Mesothelial cell of epicardium (in vitro differentiated cells): ENCODE measurements around the gene TGIF2. TPM values are rescaled to one million over a fixed set of nuclear protein-coding genes. Genes with fewer than 3 reads are reported as not detected.

Experiments used
- DNase-seq, 2 experiments: peaks; one replicate each; pipeline ENCODE4 v3.0.0; 2021; ENCODE audit warnings: low spot score in 2 of 2; ENCODE audit not compliant: unreplicated experiment in 2 of 2
- H3K27ac Mint-ChIP-seq: 2 replicates; pipeline ENCODE4 v1.8.0; 2021; ENCODE audit warnings: mixed read lengths
- H3K27me3 Mint-ChIP-seq: 2 replicates; pipeline ENCODE4 v1.8.0; 2021; ENCODE audit warnings: low read depth, mixed read lengths
- H3K36me3 Mint-ChIP-seq: 2 replicates; pipeline ENCODE4 v1.8.0; 2021; ENCODE audit warnings: mixed read lengths
- H3K4me1 Mint-ChIP-seq: 2 replicates; pipeline ENCODE4 v1.8.0; 2021; ENCODE audit warnings: mixed read lengths
- H3K4me3 Mint-ChIP-seq: 2 replicates; pipeline ENCODE4 v1.8.0; 2021; ENCODE audit warnings: mild to moderate bottlenecking, moderate library complexity, mixed read lengths
- H3K9me3 Mint-ChIP-seq: 2 replicates; pipeline ENCODE4 v1.8.0; 2021; ENCODE audit warnings: mixed read lengths
- total RNA-seq: library from RNA; stranded (reverse); gene quantifications from 3 replicates; pipeline ENCODE4 v1.2.1, GENCODE V29; 2021
- TF ChIP-seq, protein P1 (sequence below): fragments of 200-600 bp; sonication (generic); IDR thresholded peaks from one replicate; pipeline ENCODE4 v1.5.0; 2021; ENCODE audit warnings: antibody characterized with exemption; ENCODE audit not compliant: unreplicated experiment

Gene TGIF2
- total RNA-seq, 1 donor from 2014 or later: 94.4 TPM

DNA sequence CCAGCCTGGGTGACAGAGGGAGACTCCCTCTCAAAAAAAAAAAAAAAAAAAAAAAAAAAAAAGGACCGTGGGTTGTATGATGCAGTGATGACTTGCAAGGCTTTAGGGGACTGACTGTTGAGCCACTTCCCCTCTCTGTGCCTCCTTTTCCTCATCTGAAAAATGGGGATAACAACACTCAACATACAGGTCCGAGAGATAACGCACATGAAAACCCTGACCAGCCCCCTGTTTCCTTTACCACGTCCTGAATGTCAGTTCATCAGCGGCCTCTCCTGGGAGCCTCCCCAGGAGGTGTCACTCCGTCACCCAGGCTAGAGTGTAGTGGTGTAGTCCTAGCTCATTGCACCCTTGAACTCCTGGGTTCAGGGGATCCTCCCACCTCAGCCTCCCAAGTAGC is 68.7 kb downstream of the TGIF2 start:
- no peak overlapping the region for H3K27ac Mint-ChIP-seq
- no peaks in the 10 kb centered on the region for H3K9me3 Mint-ChIP-seq
- peaks cover 3% of the 10 kb centered on the region for H3K4me1 Mint-ChIP-seq
- TF ChIP-seq, protein P1, sequence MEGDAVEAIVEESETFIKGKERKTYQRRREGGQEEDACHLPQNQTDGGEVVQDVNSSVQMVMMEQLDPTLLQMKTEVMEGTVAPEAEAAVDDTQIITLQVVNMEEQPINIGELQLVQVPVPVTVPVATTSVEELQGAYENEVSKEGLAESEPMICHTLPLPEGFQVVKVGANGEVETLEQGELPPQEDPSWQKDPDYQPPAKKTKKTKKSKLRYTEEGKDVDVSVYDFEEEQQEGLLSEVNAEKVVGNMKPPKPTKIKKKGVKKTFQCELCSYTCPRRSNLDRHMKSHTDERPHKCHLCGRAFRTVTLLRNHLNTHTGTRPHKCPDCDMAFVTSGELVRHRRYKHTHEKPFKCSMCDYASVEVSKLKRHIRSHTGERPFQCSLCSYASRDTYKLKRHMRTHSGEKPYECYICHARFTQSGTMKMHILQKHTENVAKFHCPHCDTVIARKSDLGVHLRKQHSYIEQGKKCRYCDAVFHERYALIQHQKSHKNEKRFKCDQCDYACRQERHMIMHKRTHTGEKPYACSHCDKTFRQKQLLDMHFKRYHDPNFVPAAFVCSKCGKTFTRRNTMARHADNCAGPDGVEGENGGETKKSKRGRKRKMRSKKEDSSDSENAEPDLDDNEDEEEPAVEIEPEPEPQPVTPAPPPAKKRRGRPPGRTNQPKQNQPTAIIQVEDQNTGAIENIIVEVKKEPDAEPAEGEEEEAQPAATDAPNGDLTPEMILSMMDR: no peak
- no peak for DNase-seq
- no peaks in the 10 kb centered on the region for H3K27me3 Mint-ChIP-seq
- H3K36me3 Mint-ChIP-seq: no peaks in the 10 kb centered on the region
- no peak overlapping the region for H3K4me3 Mint-ChIP-seq

Other genes starting within 250 kb of the TGIF2 start
- 235 to 248 TPM (median 238 TPM) in 3 replicates for gene MYL9, start 32.1 kb upstream of the TGIF2 start, total RNA-seq
- 37.6 to 40.7 TPM (median 40.0 TPM) in 3 replicates for gene RAB5IF, start 32.2 kb downstream of the TGIF2 start, total RNA-seq
- 0.16 to 0.18 TPM (median 0.18 TPM) in 3 replicates for gene SLA2, start 72.6 kb downstream of the TGIF2 start, total RNA-seq
- gene NDRG3, start 172.5 kb downstream of the TGIF2 start, total RNA-seq: 23.4 to 24.3 TPM (median 23.6 TPM) in 3 replicates
- 12.2 to 15.1 TPM (median 13.7 TPM) in 3 replicates for gene DSN1, start 200.2 kb downstream of the TGIF2 start, total RNA-seq